H9 (cell line): ENCODE data around the gene ALKBH8. TPM values are rescaled to one million over a fixed set of nuclear protein-coding genes. Genes with fewer than 3 reads are reported as not detected.

ENCODE experiments used
- DNase-seq: peaks from one replicate; pipeline ENCODE4 v3.0.0-alpha.2; 2017
- H2AFZ ChIP-seq: one replicate; pipeline ENCODE4 v1.6.1; 2013; ENCODE audit warnings: mild to moderate bottlenecking, low read length, control low read depth, moderate library complexity
- H2AK5ac ChIP-seq: 2 replicates; pipeline ENCODE4 v1.6.1; 2013; ENCODE audit warnings: low read length, control low read depth, mixed read lengths; ENCODE audit not compliant: insufficient read length
- H2BK120ac ChIP-seq: one replicate; pipeline ENCODE4 v1.6.1; 2013; ENCODE audit warnings: low read depth, mild to moderate bottlenecking, low read length, control low read depth, inconsistent platforms; ENCODE audit not compliant: poor library complexity, severe bottlenecking
- H2BK12ac ChIP-seq: 2 replicates; pipeline ENCODE4 v1.6.1; 2013; ENCODE audit warnings: low read length, control low read depth, mixed read lengths, low read depth; ENCODE audit not compliant: insufficient read length
- H2BK15ac ChIP-seq: 2 replicates; pipeline ENCODE4 v1.6.1; 2013; ENCODE audit warnings: low read depth, low read length, control low read depth
- H2BK20ac ChIP-seq: one replicate; pipeline ENCODE4 v1.6.1; 2013; ENCODE audit warnings: low read depth, mild to moderate bottlenecking, low read length, control low read depth, inconsistent platforms; ENCODE audit not compliant: poor library complexity, severe bottlenecking
- H2BK5ac ChIP-seq: 2 replicates; pipeline ENCODE4 v1.6.1; 2013; ENCODE audit warnings: low read length, control low read depth, mixed read lengths; ENCODE audit not compliant: insufficient read length
- H3K14ac ChIP-seq: 2 replicates; pipeline ENCODE4 v1.6.1; 2013; ENCODE audit warnings: low read length, control low read depth; ENCODE audit not compliant: insufficient read depth
- H3K18ac ChIP-seq: 2 replicates; pipeline ENCODE4 v1.6.1; 2013; ENCODE audit warnings: low read depth, mild to moderate bottlenecking, mixed read lengths, low read length, control low read depth; ENCODE audit not compliant: insufficient read length
- H3K23ac ChIP-seq: 2 replicates; pipeline ENCODE4 v1.6.1; 2013; ENCODE audit warnings: low read length, control low read depth, mixed read lengths, low read depth; ENCODE audit not compliant: insufficient read length
- H3K23me2 ChIP-seq: 2 replicates; pipeline ENCODE4 v1.6.1; 2013; ENCODE audit warnings: low read depth, mild to moderate bottlenecking, mixed read lengths, low read length, control low read depth; ENCODE audit not compliant: insufficient read length, poor library complexity, severe bottlenecking
- H3K27ac ChIP-seq: 2 replicates; pipeline ENCODE4 v1.5.1; 2013; ENCODE audit warnings: low read length, control low read depth, mixed read lengths, low read depth; ENCODE audit not compliant: insufficient read length
- H3K27me3 ChIP-seq: 2 replicates; pipeline ENCODE4 v1.6.1; 2013; ENCODE audit warnings: low read length, control low read depth, inconsistent platforms; ENCODE audit not compliant: insufficient read depth
- H3K4ac ChIP-seq: 2 replicates; pipeline ENCODE4 v1.6.1; 2013; ENCODE audit warnings: low read depth, mild to moderate bottlenecking, control low read depth, inconsistent platforms, low read length, moderate library complexity
- H3K4me1 ChIP-seq: 2 replicates; pipeline ENCODE4 v1.6.1; 2013; ENCODE audit warnings: low read length, control low read depth, inconsistent platforms; ENCODE audit not compliant: insufficient read depth
- H3K4me2 ChIP-seq: 2 replicates; pipeline ENCODE4 v1.6.1; 2013; ENCODE audit warnings: low read length, control low read depth, mixed read lengths; ENCODE audit not compliant: insufficient read length, insufficient read depth
- H3K56ac ChIP-seq: 2 replicates; pipeline ENCODE4 v1.6.1; 2013; ENCODE audit warnings: low read depth, mild to moderate bottlenecking, mixed read lengths, low read length, control low read depth; ENCODE audit not compliant: insufficient read length
- H3K79me1 ChIP-seq: 2 replicates; pipeline ENCODE4 v1.6.1; 2013; ENCODE audit warnings: low read depth, mild to moderate bottlenecking, moderate library complexity, low read length, control low read depth, inconsistent platforms; ENCODE audit not compliant: insufficient read depth, poor library complexity, severe bottlenecking
- H3K79me2 ChIP-seq: 2 replicates; pipeline ENCODE4 v1.6.1; 2013; ENCODE audit warnings: low read length, control low read depth, inconsistent platforms; ENCODE audit not compliant: insufficient read depth
- H3K9ac ChIP-seq: 2 replicates; pipeline ENCODE4 v1.6.1; 2013; ENCODE audit warnings: low read length, control low read depth, mixed read lengths; ENCODE audit not compliant: insufficient read length; ENCODE audit errors: extremely low read depth
- H3K9me3 ChIP-seq: one replicate; pipeline ENCODE4 v1.6.1; 2013; ENCODE audit warnings: low read depth, low read length, inconsistent platforms; ENCODE audit not compliant: control insufficient read depth
- H3T11ph ChIP-seq: one replicate; pipeline ENCODE4 v1.6.1; 2013; ENCODE audit warnings: mild to moderate bottlenecking, low read length, control low read depth, inconsistent platforms
- H4K20me1 ChIP-seq: one replicate; pipeline ENCODE4 v1.6.1; 2013; ENCODE audit not compliant: control insufficient read depth, insufficient read length, insufficient read depth
- H4K5ac ChIP-seq: 2 replicates; pipeline ENCODE4 v1.6.1; 2013; ENCODE audit warnings: low read depth, mild to moderate bottlenecking, mixed read lengths, low read length, control low read depth; ENCODE audit not compliant: insufficient read length
- H4K8ac ChIP-seq: replicated peaks from 2 replicates; pipeline ENCODE4 v1.6.1; 2013; ENCODE audit warnings: low read length, control low read depth, mixed read lengths, low read depth; ENCODE audit not compliant: insufficient read length
- H4K91ac ChIP-seq: 2 replicates; pipeline ENCODE4 v1.6.1; 2013; ENCODE audit warnings: low read depth, mild to moderate bottlenecking, moderate library complexity, mixed read lengths, low read length, control low read depth; ENCODE audit not compliant: insufficient read length
- H3K27ac Mint-ChIP-seq, 3 experiments: 2 replicates in 2 of 3; 3 replicates in 1 of 3; pipeline ENCODE4 v1.8.0; 2020 to 2021; ENCODE audit warnings: mixed read lengths in 3 of 3, mild to moderate bottlenecking in 1 of 3, moderate library complexity in 1 of 3
- H3K27me3 Mint-ChIP-seq: 2 replicates; pipeline ENCODE4 v1.8.0; 2021; ENCODE audit warnings: low read depth, mild to moderate bottlenecking, moderate library complexity, mixed read lengths
- H3K36me3 Mint-ChIP-seq, 3 experiments: 2 replicates in 2 of 3; 3 replicates in 1 of 3; pipeline ENCODE4 v1.8.0; 2020 to 2021; ENCODE audit warnings: low read depth in 3 of 3, mixed read lengths in 3 of 3; ENCODE audit not compliant: insufficient read depth in 1 of 3
- H3K4me1 Mint-ChIP-seq, 2 experiments: 2 replicates each; pipeline ENCODE4 v1.8.0; 2020; ENCODE audit warnings: mixed read lengths in 2 of 2
- H3K4me3 Mint-ChIP-seq, 2 experiments: 2 replicates in 1 of 2; 3 replicates in 1 of 2; pipeline ENCODE4 v1.8.0; 2020 to 2021; ENCODE audit warnings: mild to moderate bottlenecking in 2 of 2, mixed read lengths in 2 of 2, moderate library complexity in 1 of 2
- H3K9me3 Mint-ChIP-seq, 2 experiments: 2 replicates in 1 of 2; 3 replicates in 1 of 2; pipeline ENCODE4 v1.8.0; 2020; ENCODE audit warnings: mild to moderate bottlenecking in 2 of 2, mixed read lengths in 2 of 2, moderate library complexity in 1 of 2
- CTCF ChIP-seq: fragments of 200-600 bp; sonication (generic); conservative IDR thresholded peaks from 3 replicates; pipeline ENCODE4 v1.8.0; 2021; ENCODE audit warnings: antibody characterized with exemption, mild to moderate bottlenecking
- WGBS: extraction: QIAGEN DNeasy Blood & Tissue Kit; methylation state at CpG from one replicate; pipeline ENCODE4 v1.1.7; 2013; ENCODE audit warnings: missing lambda C conversion rate, low lambda C conversion rate, mixed read lengths; ENCODE audit not compliant: insufficient read length; ENCODE audit errors: extremely low coverage; 5-methylcytosine and 5-hydroxymethylcytosine counted together
- total RNA-seq: library from RNA; stranded (reverse); gene quantifications from 2 replicates; pipeline ENCODE4 v1.2.1, GENCODE V29; 2021

ALKBH8 gene
- total RNA-seq, 1 experiment from 2014 or later: 12.7 TPM

- no peak overlapping the region for H3K4me3 Mint-ChIP-seq
- Histone ChIP-seq H3K14ac (no peak overlapping the region), H4K20me1 (no peaks in the 10 kb centered on the region), H2AFZ (no peak overlapping the region), H2BK15ac (no peak overlapping the region), H3K4me2 (no peak overlapping the region), H4K8ac (no peak overlapping the region), H3K79me2 (no peaks in the 10 kb centered on the region), H3K4ac (no peak overlapping the region), H2BK120ac (no peak overlapping the region), H3K27ac (no peak overlapping the region), H2AK5ac (no peak overlapping the region), H4K5ac (no peak overlapping the region), H2BK5ac (no peak overlapping the region), H3K9me3 (no peaks in the 10 kb centered on the region), H3K23ac (no peak overlapping the region), H3T11ph (no peak overlapping the region), H3K27me3 (no peaks in the 10 kb centered on the region), H3K4me1 (no peaks in the 10 kb centered on the region), H3K18ac (no peak overlapping the region), H3K79me1 (no peaks in the 10 kb centered on the region), H3K23me2 (no peaks in the 10 kb centered on the region), H2BK20ac (no peak overlapping the region), H3K56ac (no peak overlapping the region), H2BK12ac (no peak overlapping the region), H3K9ac (no peak overlapping the region), H4K91ac (no peak overlapping the region)
- no peak overlapping the region for H3K27ac Mint-ChIP-seq
- H3K36me3 Mint-ChIP-seq: no peaks in the 10 kb centered on the region
- H3K27me3 Mint-ChIP-seq: no peaks in the 10 kb centered on the region
- TF ChIP-seq CTCF: no peak
- no peak for DNase-seq
- H3K4me1 Mint-ChIP-seq: peaks cover 15 to 20% of the 10 kb centered on the region in 2 experiments
- H3K9me3 Mint-ChIP-seq: no peaks in the 10 kb centered on the region
- no CpG with 5 or more reads among the region's 1 CpG for WGBS
These were observed 7.9 kb upstream of the ALKBH8 start for GRCh38 chr11:107573438-107573837.
